Gastroesophageal sphincter (tissue), 3 donors: ENCODE measurements around the gene GLA.

Experiments used
- POLR2A ChIP-seq, 2 donors: fragments of 450-650 bp; IDR thresholded peaks; one replicate each; pipeline ENCODE4 v1.6.1; 2017; ENCODE audit warnings: antibody characterized with exemption in 2 of 2, mild to moderate bottlenecking in 2 of 2, moderate library complexity in 1 of 2
- TF ChIP-seq, protein P1 (sequence below), 4 experiments: fragments of 200-600 bp in 2 of 4; fragments of 450-650 bp in 2 of 4; sonication (generic) in 1 of 4; IDR thresholded peaks; one replicate each; pipeline ENCODE4 v1.5.1; 2017 to 2019; ENCODE audit warnings: antibody characterized with exemption in 4 of 4, mild to moderate bottlenecking in 2 of 4, moderate library complexity in 2 of 4

DNA sequence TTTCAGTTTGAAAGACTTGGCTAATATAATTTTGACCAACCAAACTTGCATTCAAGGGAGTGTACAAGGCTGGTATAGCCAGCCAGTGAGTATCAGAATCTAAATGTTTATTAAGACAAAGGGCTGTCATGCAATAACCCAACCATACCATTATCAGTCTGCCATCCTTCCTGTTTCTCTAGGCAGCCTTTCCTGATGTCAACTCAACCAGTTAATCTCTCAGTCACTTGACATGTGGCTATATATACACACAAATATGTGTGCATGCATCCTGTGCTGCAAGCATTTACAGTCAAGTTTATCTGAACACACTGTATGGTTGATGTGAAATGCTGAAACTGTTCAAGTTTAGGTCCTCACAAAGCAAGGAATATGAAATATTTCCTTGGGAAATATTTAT, 38.9 kb downstream of the GLA start:
- TF ChIP-seq POLR2A (IDR thresholded peaks at IDR 0.05) = no peak
- TF ChIP-seq, protein P1, sequence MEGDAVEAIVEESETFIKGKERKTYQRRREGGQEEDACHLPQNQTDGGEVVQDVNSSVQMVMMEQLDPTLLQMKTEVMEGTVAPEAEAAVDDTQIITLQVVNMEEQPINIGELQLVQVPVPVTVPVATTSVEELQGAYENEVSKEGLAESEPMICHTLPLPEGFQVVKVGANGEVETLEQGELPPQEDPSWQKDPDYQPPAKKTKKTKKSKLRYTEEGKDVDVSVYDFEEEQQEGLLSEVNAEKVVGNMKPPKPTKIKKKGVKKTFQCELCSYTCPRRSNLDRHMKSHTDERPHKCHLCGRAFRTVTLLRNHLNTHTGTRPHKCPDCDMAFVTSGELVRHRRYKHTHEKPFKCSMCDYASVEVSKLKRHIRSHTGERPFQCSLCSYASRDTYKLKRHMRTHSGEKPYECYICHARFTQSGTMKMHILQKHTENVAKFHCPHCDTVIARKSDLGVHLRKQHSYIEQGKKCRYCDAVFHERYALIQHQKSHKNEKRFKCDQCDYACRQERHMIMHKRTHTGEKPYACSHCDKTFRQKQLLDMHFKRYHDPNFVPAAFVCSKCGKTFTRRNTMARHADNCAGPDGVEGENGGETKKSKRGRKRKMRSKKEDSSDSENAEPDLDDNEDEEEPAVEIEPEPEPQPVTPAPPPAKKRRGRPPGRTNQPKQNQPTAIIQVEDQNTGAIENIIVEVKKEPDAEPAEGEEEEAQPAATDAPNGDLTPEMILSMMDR (IDR thresholded peaks at IDR 0.05) = no peak
